Measurements from ENCODE around the gene KCNJ1.

DNA sequence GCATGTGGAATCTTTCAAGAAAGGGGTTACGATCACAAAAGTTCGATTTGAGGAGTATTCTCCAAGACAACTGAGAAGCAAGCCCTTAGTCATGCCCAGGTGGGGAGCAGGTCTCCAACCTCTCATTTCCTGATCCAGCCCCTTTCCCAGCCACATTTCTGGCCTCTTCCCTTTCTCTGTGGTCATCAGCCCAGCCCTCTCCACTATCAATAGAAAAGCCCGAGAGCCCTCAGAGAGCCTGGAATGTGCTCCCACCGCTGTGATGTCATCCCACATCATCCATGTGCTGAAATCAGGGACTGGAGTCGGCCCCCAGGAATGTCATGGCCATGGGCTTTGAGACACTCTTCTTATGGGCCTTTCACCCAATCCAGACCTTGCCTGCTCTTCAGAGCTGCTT lies 62.6 kb downstream of the KCNJ1 start:
- TF ChIP-seq CTCF (IDR thresholded peaks at IDR 0.05 in 8 of 11, conservative IDR thresholded peaks at IDR 0.05 in 3 of 11) (no peak), POLR2A (IDR thresholded peaks at IDR 0.05) (no peak), POLR2AphosphoS5 (IDR thresholded peaks at IDR 0.05) (no peak)
